Activated CD8-positive, alpha-beta memory T cell treated with anti-CD3 and anti-CD28 coated beads, Interleukin-2, amount 50 U/mL, for 4 hours (primary cell): ENCODE data around the gene BLOC1S1.

Experiments
- DNase-seq: peaks from one replicate; pipeline ENCODE4 v3.0.0-alpha.2; 2020

Gene BLOC1S1

DNA sequence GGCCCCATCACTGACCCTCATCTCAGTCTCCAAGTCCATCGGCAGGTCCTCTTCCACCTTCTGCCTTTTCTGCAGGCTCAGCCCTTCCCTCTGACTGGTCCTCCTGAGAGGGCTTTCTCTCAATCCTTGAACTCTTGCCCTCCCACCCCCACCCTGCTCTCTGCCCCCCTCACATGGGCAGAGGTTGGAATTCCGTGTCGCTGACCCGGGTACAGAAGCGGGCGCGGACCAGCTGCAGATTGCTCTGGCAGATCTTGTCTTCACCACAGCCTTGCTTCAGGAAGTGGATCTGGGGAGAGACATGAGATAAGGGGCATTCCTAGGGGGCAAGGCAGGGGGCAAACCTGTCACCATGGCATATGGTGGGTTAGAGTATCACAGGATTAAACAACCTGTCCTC lies 20.5 kb upstream of the BLOC1S1 start:
- DNase-seq = no peak

DNA sequence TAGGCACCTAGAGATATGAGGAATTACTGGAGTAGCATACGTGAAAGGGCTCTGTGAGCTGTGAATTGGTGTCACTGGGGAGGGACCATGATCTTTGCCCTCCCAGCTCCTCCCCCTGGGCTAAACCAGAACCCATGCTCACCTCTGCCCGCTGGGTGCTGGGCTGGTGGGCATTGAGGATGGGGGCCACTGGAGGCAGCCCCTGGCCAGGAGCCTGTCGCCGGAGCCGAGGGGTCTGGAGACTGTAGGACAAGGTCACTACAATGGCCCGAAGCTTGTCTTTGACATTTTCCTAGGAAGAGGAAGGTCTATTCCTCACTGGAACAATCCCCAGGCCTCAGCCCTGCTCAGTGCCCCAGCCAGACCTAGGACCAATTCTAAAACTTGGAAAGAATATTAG lies 19.7 kb upstream of the BLOC1S1 start:
- no peak for DNase-seq

DNA sequence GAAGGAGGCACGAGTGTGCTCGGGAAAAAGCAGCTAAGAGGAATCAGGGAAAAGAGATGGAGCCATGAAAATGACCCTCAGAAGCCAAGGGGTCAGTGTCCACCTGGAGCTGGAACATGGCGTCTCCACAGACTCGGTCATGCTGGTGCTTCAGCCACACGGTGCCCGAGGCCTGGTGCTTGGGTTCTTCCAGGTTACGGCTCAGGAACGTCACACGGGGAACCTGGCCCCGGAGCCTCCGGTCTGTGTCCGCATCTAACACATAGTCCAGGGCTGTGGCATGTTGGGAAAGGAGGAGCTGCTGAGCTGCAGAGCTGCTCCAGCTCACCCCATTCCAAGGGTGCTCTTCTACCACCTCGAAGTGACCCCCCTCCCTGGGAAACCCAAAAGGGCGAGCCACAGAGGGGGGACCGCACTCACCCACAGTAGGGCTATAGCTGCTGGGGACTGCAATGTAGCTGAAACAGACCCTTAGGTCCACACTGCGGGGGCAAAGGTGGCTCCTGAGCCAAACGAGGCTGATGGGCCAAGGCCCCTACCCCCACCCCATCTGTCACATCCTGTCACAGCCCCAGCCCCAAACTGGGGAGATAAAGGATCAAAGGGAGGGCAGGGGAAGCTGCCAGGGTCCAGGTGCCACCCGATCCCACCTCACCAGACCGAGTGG lies 18.9 kb upstream of the BLOC1S1 start:
- DNase-seq = no peak

DNA sequence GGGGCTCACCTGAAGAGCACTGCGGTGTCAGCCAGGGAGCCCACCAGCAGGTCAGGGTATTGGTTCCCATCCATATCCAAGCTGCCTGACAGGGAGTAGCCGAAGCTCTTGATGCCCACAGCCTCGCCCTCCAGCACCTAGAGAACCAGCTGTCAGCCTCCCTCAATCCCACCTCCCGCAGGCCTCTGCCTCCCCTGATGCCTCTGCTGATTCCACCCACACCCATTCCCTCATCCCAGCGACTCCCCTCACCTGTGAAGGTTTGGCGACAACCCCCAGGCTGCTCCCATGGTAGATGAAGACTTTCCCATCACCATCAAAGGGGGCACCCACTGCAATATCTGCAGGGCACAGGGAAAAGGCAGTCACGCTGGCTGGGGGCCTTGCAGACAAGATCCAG lies 18.2 kb upstream of the BLOC1S1 start:
- no peak for DNase-seq

DNA sequence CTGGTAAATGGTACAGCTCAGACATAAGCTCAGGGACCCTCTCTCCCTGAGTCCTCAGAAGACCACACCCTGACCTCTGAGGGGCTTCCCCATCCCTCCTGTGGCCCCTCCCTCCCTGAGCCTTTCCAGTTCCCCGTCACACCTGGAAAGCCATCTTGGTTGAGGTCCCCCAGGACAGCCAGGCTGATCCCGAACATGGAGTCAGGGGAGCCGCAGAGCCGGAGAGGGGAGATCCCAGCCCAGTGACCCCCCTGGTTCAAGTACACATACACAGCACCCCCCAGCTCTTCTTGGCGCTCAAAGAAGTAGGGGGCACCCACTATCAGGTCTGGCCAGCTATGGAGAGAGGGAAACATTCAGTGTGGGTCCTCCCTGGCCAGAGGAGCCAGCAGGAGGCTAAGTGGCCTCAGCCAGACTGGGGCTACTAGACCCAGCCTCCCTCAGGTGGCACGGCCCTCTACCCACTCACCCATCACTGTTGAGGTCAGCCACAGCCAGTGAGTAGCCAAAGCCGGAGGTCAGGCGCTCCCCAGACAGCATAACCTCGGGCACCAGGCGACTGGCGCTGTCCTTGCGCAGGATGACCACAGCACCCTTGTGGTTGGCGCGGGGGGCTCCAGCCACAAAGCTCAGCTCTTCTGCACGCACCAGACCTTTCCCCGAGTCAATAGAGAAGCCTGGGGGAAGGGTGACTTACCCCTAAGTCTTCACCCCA lies 17.4 kb upstream of the BLOC1S1 start:
- no peak for DNase-seq

DNA sequence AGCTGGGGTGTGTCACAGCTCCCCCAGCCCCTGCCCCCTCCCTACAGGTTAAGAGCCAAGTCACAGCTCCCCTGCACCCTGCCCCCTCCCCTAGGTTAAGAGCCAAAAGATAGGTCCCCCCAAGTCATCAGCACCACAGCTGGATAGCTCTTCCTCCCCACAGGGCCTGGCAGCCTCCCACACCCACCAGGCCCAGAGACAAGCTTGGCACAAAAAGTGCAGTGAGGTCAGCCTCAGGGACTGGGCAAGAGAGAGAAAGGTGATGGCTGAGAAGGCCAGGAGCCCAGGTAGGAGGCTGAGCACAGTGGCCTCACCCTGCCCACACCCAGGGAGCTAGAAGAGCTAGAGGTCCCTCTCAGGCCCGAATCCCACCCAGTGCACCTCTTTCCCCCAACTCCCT lies 16.9 kb upstream of the BLOC1S1 start:
- DNase-seq = no peak

DNA sequence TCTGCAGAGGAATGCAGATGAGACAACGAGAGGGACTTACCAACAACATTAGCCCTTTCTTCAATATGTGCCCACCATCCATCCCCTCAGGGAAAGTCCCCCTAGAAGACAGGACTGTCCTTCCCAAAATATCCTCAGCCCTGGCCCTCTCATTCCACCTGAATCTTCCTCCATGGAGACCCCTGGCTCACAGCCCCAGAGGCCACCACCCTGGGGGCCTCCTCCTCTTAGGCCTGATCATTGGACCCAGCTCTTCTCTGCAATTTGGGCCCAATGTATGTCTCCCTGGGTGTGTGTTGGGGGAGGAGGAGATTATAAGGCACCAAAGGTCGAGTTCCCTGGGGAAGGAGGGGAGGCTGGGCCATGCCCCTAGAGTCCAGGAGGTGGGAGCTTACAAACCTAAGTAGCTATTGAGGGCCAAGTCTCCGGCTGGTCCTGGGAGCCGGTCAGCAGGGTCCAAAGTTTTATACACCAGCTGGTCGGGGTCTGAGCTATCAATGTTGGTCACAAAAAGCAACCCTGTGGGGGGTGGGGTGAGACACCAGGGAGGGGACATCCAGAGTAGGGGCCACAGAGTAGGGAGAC lies 16.3 kb upstream of the BLOC1S1 start:
- DNase-seq = no peak

DNA sequence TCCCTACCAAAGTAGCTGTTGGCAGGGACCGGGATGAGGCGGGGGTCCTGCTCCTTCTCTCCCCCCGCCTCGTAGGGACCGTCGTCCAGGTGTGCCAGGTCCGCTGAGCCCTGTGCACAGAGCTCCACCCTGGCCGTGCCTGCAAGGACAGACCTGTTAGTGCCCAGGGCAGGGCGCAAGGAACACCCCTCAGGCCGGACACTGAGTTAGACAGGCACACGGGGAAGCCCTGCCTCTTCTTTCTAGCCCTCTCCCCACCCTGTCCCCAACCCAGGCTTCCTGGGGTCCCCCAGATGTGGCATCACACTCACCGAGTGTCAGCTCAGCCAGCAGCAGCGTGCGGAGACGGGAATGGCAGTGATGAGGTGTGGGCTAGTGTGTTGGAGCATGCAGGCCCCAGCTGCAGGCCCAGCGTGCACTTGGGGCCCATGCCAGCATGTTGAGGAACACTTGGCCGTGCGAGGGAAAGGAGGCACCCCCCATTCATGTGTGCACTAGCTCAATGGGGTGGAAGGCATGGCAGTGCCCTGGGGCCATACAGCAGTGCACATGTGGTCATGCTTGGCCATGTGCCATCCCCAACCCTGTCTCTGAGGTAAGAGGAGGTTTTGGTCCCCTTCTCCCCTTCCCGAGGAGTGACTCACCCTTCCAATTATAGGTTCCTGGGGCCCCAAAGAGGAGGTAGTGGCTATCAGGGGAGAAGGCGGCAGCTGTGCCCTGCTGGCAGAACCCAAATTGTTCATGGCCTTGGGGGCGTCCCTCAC lies 15.4 kb upstream of the BLOC1S1 start:
- no peak for DNase-seq

DNA sequence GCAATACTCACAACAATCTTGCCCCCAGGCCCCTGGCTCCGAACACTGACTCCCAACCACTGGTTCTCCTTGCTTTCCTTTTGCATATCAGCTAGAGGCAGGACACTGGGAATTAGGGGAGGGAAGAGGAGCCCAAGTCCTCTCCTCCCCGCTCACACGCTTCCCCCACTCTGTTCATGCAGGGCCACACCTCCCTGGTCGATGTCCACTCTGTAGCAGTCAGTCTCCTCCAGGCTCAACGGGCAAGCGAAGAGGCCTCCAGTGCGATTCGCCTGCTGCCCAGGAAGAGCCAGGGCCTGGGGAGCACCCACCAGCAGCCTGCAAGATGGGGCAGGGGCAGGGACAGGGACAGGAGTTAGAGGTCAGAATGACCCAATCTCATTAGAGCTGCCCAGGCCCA lies 13.0 kb upstream of the BLOC1S1 start:
- DNase-seq = no peak

DNA sequence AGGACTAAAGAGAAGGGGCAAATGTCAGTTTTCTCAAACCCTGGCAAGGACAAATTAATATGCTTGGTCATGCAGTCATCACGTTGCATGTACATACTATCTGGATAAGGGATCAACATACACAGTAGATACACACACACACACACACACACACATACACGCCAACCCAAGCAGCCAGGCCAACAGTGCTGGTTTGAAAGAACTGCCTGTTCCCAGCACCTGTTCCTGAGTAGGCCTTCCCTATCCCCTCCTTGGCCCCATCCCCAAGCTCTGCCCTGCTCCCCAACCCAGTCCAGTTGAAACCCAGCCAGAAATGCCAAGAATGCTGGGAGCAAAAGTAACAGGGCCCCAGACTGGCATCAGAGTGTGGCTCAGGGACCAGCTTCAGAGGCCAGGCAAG lies 12.6 kb upstream of the BLOC1S1 start:
- DNase-seq = no peak

DNA sequence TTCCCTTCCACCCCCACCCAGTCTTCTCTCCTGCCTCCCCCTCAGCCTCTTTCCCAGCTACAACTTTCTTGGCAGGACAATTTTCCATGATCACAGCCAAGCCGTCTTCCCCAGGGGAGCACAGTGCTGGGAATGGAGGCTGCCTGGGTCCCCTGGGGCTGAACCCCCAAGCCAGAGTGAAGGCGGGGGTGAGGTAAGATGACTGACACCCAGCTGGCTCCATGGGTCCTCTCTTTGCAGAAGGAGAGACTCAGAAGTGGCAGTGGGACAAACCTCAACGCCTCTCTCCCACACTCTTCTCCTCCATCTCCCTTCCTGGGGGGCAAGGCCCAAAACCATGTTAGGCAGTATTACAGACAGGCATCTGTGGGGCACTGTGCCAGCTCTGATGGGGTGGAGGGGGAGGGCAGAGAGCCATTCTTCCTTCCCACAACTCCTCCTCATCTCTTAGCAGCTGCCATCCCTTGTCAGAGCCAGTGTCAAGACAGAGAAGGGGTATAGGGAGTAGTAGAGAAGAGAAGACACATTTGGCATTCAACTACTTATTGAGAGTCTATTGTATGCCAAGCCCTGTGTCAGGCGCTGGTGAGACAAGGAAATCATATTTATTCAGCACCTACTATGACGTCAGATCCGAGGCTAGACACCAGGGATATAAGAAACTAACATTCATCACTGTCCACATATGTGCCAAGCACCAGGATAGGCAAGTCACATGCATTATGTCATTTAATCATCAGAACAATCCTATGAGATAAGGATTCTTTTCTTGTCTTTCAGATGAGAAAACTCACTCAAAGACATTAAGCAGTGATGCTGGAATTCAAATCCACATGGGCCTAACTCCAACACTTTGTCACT lies 11.7 kb upstream of the BLOC1S1 start:
- no peak for DNase-seq

DNA sequence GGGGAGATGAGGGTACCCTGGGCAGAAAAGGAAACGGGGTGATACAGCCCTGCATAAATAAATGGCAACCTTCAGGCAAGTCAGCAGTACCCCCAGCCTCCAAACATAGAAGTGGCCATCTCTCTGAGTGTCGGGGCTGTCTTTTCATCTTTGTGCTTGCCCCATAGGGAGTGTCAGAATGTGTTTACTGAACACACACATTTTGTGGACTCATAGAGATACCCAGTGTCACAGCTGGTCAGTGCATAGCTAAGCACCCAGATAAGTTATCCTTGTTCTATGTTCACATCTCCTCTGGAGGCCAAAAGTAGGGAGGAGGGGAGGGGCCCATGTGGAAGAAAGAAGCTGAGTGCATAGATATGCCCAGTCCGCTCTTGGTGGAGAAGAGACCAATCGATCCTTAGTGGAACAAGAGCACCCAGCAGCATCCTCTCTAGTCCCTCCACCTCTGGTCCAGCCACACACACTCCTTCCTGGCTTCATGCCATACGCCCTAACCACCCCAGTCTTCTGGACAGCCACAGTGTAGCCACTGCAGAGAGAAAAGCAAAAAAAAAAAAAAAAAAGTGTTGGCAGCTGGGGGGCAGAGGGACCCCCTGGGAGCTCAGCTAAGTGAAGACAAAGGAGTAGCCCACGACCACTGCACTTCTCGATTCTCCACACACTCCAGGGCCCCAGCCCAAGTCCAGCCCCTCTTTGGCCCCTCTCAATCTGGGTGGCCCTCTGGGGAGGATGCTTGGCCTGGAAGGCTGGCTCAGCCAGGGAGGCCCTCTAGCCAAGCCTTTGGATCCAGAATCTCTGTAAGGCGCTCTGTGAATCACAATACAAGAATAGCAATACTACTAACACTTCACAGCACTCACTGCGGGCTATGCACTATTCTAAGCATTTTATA lies 10.8 kb upstream of the BLOC1S1 start:
- DNase-seq = no peak

DNA sequence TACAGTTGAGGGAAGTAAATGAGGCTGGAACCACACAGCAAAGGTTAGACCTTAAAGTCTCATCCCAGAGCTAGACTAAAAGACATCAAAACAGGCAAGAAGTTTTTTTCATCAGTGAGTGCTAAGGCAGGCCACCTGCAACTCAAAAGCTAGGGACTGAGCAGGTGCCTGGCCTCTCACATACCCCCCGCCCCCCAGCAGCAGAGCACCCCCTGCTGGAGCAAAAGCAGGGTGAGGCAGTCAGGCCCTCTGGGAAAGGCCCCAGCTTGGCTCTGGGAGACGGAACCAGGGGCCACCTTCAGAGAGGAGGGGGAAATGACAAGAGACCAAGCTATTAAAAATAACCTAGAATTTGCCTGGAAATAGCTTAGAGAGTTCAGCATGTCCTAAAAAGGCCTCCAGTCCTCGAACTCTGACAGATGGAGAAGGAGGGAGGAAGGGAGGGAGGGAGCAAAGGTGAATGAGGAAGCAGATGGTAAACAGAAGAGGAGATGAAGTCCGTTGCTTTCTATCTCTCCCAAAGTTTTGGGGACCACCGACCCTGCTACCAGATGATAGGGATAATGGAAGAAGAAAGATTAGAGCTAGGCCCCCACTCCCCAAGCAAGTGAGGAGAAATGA lies 10.0 kb upstream of the BLOC1S1 start:
- DNase-seq = no peak

DNA sequence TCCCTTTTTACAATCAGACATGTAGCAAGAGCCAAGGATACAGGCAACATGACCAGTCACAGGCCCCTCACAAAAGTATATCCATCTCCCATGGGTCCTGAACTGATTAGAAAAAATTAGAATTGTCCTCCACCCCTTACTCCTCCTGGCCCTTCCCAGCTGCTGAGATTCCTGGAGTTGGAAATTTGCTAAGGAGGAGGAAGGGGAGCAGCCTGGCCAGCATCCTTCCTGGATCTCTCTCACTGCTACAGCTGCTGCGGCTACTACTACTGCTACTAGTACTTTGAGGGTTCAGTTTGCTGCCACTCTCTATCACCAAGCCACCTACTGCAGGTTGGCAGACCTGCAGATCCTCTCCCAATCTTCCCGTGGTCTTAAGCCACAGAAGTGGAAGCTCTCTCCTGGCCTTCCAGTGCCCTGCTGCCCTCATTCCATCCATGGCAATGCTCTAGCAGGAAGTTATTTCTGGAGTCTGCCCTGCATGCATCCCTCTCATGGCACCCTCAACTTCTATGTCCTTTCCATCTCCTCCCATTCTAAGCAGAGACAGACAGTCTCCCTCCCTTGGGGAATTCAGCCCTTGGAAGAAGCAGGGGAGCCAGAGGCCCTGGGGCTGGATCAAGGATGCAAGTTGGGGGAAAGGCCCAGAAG lies 9.2 kb upstream of the BLOC1S1 start:
- DNase-seq = no peak

DNA sequence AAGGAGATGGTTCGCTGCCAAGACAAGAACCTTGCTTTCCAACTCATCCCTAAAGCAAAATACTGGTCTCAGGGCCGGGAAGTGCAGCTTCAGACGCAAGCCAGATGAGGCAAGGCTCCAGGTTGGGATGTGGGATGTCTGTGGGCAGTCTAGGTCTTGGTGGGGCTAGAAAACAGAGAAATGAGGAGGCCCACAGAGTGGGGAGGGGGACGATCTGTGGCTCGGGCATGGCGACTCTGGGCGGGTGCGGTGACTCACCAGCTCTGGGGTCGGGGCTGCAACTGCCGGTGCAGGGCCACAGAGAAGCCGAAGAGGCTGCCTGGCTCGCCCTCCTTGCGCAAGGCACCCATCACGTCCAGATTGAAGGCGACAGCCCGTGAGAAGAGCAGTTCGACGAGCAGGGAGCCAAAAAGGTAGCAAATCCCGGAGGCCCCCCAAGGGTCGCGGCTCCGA lies 8.6 kb upstream of the BLOC1S1 start:
- DNase-seq = no peak

DNA sequence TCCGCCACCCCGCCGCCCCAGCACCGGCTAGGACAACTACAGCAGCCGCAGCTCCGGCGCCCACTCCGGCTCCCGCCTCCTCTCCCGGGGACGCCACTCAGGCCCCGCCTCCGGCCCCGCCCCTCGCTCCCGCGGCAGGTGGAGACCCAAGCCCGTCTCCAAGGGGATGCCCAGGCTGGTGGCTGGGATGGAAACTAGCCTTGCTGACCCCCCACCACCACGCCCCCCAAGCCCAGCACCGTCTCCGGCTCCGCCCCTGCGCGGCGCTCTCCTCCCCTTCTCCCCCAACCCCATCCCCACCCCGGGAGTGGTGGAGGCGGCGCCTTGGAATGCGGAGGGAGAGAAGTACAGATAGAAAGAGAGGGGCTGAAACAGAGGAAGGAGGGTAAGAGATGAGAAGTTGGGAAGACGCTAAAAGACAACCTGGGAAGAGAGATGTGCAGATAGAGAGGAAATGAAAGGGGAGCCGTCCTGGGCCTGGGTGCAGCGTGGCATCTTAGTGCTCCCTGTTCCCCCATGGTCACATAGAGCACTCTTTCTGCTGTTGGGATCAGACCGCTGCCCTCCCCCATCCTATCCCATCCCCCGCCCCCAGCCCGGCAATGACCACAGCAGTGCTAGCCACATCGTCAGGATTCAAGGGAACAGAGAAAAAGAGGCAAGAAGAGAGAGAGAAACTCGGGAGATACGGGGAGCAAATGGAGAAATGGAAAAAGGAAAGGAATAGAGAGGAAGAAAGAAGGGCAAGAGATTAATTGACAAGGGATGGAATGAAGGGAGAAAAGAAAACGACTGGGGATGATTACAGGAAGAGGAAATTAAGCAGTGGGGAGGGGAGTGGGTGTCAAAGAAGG lies 7.8 kb upstream of the BLOC1S1 start, which contains the start of gene ITGA7:
ITGA7 (minus strand) TSS at position 64 of the 854 bp plus-strand sequence. CDS start 222 bp downstream, outside the sequence.
- DNase-seq = peak; percentile 69

DNA sequence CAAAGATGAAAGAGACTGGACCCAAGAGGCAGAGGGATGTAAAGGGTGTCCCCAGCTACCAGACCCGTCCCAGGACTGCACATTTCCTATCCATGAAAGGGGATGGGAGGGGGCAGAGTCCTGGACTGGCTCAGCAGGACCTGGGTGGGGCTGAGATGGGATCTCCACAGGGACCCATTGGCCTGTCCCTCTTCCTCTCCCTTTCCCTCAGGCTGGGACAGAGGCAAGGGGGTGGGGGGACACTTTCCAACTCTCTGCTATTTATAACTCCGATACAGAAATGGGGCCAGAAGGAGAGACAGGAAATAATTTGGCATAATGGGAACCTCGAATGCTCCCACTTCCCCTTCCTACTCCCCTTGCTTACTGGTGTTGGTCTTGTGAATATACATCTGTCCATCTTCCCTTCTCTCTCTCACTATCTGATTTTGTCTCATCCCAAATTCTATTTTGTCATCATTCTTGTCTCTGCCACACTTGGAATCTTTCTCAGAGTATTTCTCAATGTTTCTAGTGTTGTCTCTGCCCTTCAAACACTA lies 7.1 kb upstream of the BLOC1S1 start:
- no peak for DNase-seq

DNA sequence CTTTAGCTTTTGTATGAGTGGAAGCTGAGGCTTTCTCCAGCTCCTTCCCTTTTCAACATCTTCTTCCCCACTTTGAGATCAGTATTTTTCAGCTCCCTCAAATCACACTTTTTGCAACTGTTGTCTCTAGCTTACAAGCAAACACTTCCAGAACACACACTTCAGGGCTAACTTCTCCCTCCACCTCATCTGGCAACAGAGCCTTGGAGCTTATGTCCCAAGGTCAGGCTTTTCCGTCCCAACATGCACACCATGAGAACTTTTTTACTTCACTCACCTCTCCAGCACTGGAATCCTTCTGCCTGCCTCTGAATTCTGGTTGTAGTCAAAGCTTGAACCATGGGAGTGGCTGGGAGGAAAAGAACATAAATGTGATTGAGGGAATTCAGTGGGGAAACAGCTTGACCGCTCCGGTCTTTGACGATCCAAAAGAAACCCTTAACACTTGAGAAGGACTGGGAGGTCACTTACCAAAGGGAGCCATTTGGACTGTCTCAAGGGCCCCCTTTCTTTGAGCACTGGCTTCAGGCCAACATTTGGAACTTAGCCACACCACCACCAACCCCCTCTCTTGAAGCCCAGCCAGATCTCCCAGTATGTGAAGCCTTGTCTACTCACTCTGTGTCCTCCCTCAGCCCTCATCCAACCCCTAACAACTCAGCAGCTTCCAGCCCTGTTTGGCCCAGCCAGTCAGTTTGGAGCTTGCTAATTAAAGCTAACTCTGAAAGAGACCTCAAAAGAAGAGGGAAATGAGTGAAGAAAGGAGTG lies 3.9 kb upstream of the BLOC1S1 start:
- DNase-seq = no peak
